ENCODE results near the gene GATAD2B.

- no peak for TF ChIP-seq CTCF (conservative IDR thresholded peaks at IDR 0.05 in 1 of 2, IDR thresholded peaks at IDR 0.05 in 1 of 2; ENCODE audit: low read depth in 1 of 2, low read length in 2 of 2)
- TF ChIP-seq EZH2 (IDR thresholded peaks at IDR 0.05; ENCODE audit: low read length, missing control alignments) = no peak
These were observed 133.2 kb downstream of the GATAD2B start for GRCh38 chr1:153789478-153790034.

All from fibroblast of lung (primary cell).